ENCODE data around the gene TTC33. TPM values are rescaled to one million over a fixed set of nuclear protein-coding genes. Genes with fewer than 3 reads are reported as not detected.

TTC33 gene
- total RNA-seq, 4 donors from 2014 or later: 18.8 to 123 (median 39.7) TPM

DNA sequence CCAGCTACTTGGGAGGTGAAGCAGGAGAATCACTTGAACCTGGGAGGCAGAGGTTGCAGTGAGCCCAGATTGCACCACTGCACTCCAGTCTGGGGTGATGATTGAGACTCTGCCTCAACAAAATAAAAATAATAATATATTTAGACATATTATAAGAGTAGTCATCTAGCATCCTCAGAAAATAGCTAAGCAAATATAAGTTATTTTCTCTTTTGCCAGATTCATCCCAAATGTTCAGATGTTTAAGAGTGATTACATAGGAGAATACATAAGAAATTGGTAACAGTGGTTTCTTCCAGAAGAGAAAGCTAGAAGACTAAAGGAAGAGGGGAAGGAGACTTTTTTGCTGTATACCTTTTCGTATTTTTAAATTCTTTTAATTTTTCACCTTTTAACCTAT lies 22.4 kb upstream of the TTC33 start:
- TF ChIP-seq POLR2A (IDR thresholded peaks at IDR 0.05): no peak
- TF ChIP-seq, protein P1, sequence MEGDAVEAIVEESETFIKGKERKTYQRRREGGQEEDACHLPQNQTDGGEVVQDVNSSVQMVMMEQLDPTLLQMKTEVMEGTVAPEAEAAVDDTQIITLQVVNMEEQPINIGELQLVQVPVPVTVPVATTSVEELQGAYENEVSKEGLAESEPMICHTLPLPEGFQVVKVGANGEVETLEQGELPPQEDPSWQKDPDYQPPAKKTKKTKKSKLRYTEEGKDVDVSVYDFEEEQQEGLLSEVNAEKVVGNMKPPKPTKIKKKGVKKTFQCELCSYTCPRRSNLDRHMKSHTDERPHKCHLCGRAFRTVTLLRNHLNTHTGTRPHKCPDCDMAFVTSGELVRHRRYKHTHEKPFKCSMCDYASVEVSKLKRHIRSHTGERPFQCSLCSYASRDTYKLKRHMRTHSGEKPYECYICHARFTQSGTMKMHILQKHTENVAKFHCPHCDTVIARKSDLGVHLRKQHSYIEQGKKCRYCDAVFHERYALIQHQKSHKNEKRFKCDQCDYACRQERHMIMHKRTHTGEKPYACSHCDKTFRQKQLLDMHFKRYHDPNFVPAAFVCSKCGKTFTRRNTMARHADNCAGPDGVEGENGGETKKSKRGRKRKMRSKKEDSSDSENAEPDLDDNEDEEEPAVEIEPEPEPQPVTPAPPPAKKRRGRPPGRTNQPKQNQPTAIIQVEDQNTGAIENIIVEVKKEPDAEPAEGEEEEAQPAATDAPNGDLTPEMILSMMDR (IDR thresholded peaks at IDR 0.05): no peak
- Histone ChIP-seq H3K4me1 (peaks cover 0 to 4% of the 10 kb centered on the region in 2 donors), H3K36me3 (no peaks in the 10 kb centered on the region), H3K27me3 (no peaks in the 10 kb centered on the region), H3K4me3 (no peak overlapping the region), H3K27ac (no peak overlapping the region), H3K9me3 (no peaks in the 10 kb centered on the region)
- intact Hi-C loops (cut with DNase I; ENCODE audit: low total_unique reads): no loop called here
- DNase-seq: no peak

DNA sequence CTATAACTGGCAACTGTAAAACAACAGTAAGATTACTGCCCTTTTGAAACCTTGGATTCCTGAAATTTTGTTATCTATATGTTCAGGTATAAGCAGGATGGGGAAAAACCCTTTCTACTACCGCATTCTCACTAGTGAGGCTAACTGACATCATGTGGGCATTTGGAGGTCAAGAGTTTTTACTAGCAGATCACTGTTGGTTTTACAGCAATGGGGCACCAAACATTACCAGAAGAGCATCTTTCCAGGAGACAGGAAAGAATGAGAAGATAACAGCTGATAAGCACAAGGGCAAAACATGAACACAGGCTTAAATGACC lies 20.9 kb upstream of the TTC33 start:
- Histone ChIP-seq H3K4me3 (no peak overlapping the region), H3K27ac (no peak overlapping the region), H3K36me3 (no peaks in the 10 kb centered on the region), H3K9me3 (no peaks in the 10 kb centered on the region), H3K4me1 (peaks cover 0 to 4% of the 10 kb centered on the region in 2 donors), H3K27me3 (no peaks in the 10 kb centered on the region)
- no peak for TF ChIP-seq POLR2A (IDR thresholded peaks at IDR 0.05)
- TF ChIP-seq, protein P1 (IDR thresholded peaks at IDR 0.05): no peak
- no peak for DNase-seq
- intact Hi-C loops (cut with DNase I; ENCODE audit: low total_unique reads): no loop called here

DNA sequence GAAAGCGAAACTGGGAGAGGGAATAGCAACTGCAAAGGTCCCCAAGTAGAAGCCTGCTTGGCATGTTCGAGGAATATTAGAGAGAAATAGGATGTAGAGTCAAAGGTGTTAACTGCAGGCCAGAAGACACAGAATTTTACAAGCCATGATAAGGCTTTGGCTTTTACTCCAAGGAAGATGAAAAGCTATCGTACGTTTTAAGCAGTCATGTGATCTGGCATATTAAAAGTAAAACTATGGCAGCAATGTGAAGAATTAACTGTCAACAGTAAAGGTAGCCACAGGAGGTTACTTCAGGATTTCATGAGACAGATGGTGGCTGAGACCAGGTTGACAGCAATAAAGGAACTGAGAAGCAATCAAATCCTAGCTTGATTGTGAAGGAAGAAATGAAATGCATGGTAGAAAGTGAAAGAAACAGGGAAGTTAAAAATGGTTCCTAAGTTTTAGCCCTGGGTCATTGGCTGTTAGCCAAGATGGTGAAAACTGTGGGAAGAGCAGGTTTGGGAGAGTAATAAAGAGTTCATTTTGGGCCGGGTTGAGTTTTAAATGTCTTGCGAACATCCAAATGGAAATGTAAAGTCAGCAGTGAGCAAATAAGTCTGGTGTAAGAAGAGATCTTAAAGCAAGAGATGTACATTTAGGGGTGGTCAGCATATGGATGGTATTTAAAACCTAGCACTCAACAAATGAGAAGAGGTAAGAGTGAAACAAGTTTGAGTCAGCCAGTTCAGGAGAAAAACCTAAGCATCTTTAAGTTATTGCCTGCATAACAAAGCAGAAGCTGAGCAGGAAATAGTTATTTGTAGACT lies 20.3 kb upstream of the TTC33 start:
- Histone ChIP-seq H3K4me3 (no peak overlapping the region), H3K27ac (no peak overlapping the region), H3K4me1 (peaks cover 0 to 4% of the 10 kb centered on the region in 2 donors), H3K27me3 (no peaks in the 10 kb centered on the region), H3K9me3 (no peaks in the 10 kb centered on the region), H3K36me3 (no peaks in the 10 kb centered on the region)
- intact Hi-C loops (cut with DNase I; ENCODE audit: low total_unique reads): no loop called here
- TF ChIP-seq, protein P1 (IDR thresholded peaks at IDR 0.05): no peak
- no peak for TF ChIP-seq POLR2A (IDR thresholded peaks at IDR 0.05)
- no peak for DNase-seq

DNA sequence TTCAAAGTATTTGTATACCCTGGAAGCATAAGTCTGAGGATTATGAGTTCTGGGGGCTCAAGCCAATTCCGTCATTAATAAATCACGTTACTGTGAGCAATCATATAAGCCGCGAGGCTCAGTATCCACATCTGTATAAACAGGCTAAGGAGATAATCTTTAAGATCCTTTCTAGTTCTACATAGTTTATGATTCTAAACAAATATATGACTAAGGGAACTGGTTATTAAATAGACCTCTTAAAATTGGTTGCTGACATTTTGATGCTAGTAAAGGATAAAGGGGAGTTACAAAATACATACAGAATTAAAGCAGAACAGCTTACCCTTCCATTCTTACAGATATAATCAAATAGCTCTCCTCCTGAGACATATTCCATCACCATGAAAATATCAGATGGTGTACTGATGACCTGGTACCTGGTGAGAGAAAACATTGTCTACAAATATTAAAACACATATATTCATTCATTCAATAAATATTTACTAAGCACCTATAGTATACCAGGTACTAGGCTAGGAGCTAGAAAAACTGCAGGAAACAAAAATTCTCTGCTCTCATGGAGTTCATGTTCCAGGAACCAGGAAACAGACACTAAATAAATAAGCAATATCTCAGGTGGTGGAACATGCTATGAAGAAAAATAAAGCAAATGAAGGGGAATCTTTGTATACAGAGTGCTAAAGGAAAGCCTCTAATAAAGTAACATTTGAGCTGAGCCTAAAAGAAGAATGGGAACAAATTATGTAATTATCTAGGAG lies 19.5 kb upstream of the TTC33 start:
- TF ChIP-seq POLR2A (IDR thresholded peaks at IDR 0.05): no peak
- TF ChIP-seq, protein P1 (IDR thresholded peaks at IDR 0.05): no peak
- H3K36me3 ChIP-seq: no peaks in the 10 kb centered on the region
- H3K4me1 ChIP-seq: peaks cover 0 to 4% of the 10 kb centered on the region in 2 donors
- no peak overlapping the region for H3K4me3 ChIP-seq
- H3K27me3 ChIP-seq: no peaks in the 10 kb centered on the region
- H3K9me3 ChIP-seq: no peaks in the 10 kb centered on the region
- no peak overlapping the region for H3K27ac ChIP-seq
- DNase-seq: no peak
- intact Hi-C loops (cut with DNase I; ENCODE audit: low total_unique reads): no loop called here

DNA sequence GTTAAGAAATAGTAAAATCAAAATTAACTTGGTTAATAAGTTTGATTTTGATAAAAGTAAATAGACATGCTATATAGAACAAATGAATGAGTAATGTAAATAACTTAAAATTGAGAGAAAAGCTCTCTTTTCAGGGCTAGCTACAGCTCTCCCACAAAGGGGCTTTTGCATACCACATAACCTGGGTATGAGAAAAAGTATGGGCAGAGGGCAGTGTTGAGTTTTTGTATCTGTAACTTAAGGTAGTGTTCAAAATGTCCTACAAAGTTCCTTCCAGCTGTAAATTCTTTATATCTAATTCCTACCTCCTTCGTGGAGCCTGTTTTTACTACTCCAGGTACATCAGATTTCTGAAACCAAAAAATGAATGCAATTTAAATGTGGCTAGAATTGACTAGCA lies 18.9 kb upstream of the TTC33 start:
- Histone ChIP-seq H3K9me3 (no peaks in the 10 kb centered on the region), H3K27ac (no peak overlapping the region), H3K27me3 (no peaks in the 10 kb centered on the region), H3K36me3 (no peaks in the 10 kb centered on the region), H3K4me3 (no peak overlapping the region), H3K4me1 (no peaks in the 10 kb centered on the region)
- intact Hi-C loops (cut with DNase I; ENCODE audit: low total_unique reads): no loop called here
- no peak for DNase-seq
- TF ChIP-seq, protein P1 (IDR thresholded peaks at IDR 0.05): no peak
- TF ChIP-seq POLR2A (IDR thresholded peaks at IDR 0.05): no peak
